Activated CD8-positive, alpha-beta memory T cell treated with anti-CD3 and anti-CD28 coated beads, Interleukin-2, amount 10 ng/mL, durations not matched to agents 7 days and 5 days (primary cell): ENCODE data around the gene STUM. TPM values are rescaled to one million over a fixed set of nuclear protein-coding genes. Genes with fewer than 3 reads are reported as not detected.

Source experiments
- ATAC-seq: fragments of 150-1000 bp; cut with Tn5 transposase; one replicate; pipeline ENCODE4 v1.10.0; 2021; ENCODE audit warnings: moderate library complexity
- CTCF ChIA-PET: fragments of 350-600 bp; sonication (Branson Sonifier 250); formaldehyde crosslinking; loops from one replicate; lab custom pipeline; 2021; ENCODE audit warnings: antibody characterized with exemption; lab: Charles Lee
- DNase-seq: peaks from one replicate; pipeline ENCODE4 v3.0.0-alpha.2; 2020
- H3K27ac Mint-ChIP-seq: one replicate; pipeline ENCODE4 v1.8.0; 2021; ENCODE audit warnings: mild to moderate bottlenecking, mixed read lengths
- H3K27me3 Mint-ChIP-seq: one replicate; pipeline ENCODE4 v1.8.0; 2021; ENCODE audit warnings: mixed read lengths
- H3K36me3 Mint-ChIP-seq: one replicate; pipeline ENCODE4 v1.8.0; 2021; ENCODE audit warnings: mild to moderate bottlenecking, mixed read lengths
- H3K4me1 Mint-ChIP-seq: one replicate; pipeline ENCODE4 v1.8.0; 2021; ENCODE audit warnings: mixed read lengths
- H3K4me3 Mint-ChIP-seq: one replicate; pipeline ENCODE4 v1.8.0; 2021; ENCODE audit warnings: mild to moderate bottlenecking, moderate library complexity, mixed read lengths
- H3K9me3 Mint-ChIP-seq: one replicate; pipeline ENCODE4 v1.8.0; 2022; ENCODE audit warnings: low read depth, mixed read lengths
- total RNA-seq, 2 experiments: library from RNA; stranded (reverse); gene quantifications; one replicate each; pipeline ENCODE4 v1.2.3, GENCODE V29; 2021

The STUM gene
- total RNA-seq, 2 experiments from 2014 or later: not detected

DNA sequence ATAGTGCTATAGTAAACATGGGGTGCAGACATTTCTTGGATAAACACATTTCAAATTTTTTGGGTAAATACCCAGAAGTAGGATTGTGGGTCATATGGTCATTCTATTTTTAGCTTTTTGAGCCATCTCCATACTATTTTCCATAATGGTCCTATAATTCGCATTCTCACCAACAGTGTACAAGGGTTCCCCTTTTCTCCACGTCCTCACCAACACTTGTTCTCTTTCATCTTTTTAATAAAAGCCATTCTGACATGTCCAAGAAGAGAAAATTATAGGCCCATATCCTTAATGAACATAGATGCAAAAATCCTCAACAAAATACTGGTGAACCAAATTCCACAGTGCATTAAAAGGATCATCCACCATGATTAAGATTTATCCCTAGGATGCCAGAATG, 8.9 kb downstream of the STUM start:
- no peaks in the 10 kb centered on the region for H3K36me3 Mint-ChIP-seq
- no peak overlapping the region for H3K4me3 Mint-ChIP-seq
- no peaks in the 10 kb centered on the region for H3K4me1 Mint-ChIP-seq
- no peak for ATAC-seq
- H3K27me3 Mint-ChIP-seq: peaks cover 49% of the 10 kb centered on the region
- no peak for DNase-seq
- CTCF ChIA-PET: no interaction called here
- H3K27ac Mint-ChIP-seq: no peak overlapping the region
- no peaks in the 10 kb centered on the region for H3K9me3 Mint-ChIP-seq

DNA sequence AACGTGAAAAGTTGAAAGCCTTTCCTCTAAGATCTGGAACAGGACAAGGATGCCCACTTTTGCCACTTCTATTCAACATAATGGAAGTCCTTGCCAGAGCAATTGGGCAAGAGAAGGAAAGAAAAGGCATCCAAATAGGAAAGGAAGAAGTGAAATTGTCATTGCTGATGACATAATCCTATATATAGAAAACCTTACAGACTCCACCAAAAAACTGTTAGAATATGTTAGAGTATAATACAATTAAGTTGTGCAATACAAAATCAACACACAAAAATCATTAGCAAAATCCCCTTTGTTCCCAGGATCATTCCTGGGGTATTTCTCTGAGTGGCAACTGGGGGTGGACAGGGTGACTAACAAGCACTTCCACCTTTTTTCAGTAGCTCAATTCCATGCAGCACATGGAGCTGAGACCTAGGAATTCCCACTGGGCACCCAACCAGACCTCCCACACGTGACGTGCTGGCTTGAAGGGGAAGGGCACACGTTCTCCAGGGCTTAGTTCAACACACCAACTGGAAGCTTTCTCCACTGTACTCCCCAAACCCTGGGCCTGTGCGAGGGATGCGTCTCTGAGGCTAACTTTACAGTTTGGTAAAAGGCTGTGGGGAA, 9.6 kb downstream of the STUM start:
- Mint-ChIP-seq H3K4me3 (no peak overlapping the region), H3K9me3 (no peaks in the 10 kb centered on the region), H3K4me1 (no peaks in the 10 kb centered on the region), H3K27ac (no peak overlapping the region), H3K27me3 (peaks cover 41% of the 10 kb centered on the region), H3K36me3 (no peaks in the 10 kb centered on the region)
- no peak for ATAC-seq
- DNase-seq: no peak
- CTCF ChIA-PET: interaction anchor here (0.9 kb wide), 1 partner anchor 11 kb away, joined by 3 read pairs; no protein-coding TSS in a partner anchor

DNA sequence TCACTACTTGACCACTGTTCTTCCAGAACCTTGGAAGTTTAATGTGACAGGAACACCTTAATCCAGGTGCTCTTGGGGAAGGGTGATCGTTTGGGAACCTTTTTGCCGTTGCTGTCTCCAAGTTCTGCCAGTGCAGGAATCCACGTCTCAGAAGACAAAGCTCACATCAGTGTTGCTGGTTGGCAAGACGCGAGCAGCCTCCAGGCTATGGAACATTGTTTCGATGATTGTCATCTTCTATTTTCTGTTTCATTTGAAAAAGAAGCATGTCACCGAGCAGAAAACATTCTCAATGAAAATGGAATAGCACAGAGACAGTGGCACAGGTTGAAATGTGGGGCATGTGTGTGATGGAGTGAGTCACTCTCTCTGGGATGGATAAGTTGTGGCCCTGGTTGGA, 11.7 kb downstream of the STUM start:
- CTCF ChIA-PET: no interaction called here
- Mint-ChIP-seq H3K27me3 (peaks cover 20% of the 10 kb centered on the region), H3K9me3 (no peaks in the 10 kb centered on the region), H3K36me3 (no peaks in the 10 kb centered on the region), H3K27ac (no peak overlapping the region), H3K4me1 (no peaks in the 10 kb centered on the region), H3K4me3 (no peak overlapping the region)
- DNase-seq: no peak
- ATAC-seq: no peak

GRCh38 chr1:226562989-226563388, 14.4 kb downstream of the STUM start:
- Mint-ChIP-seq H3K36me3 (no peaks in the 10 kb centered on the region), H3K9me3 (no peaks in the 10 kb centered on the region), H3K4me3 (no peak overlapping the region), H3K27ac (no peak overlapping the region), H3K4me1 (no peaks in the 10 kb centered on the region), H3K27me3 (peaks cover 11% of the 10 kb centered on the region)
- no peak for ATAC-seq
- CTCF ChIA-PET: no interaction called here
- DNase-seq: no peak

GRCh38 chr1:226563666-226564065, 15.1 kb downstream of the STUM start:
- H3K4me1 Mint-ChIP-seq: no peaks in the 10 kb centered on the region
- peaks cover 11% of the 10 kb centered on the region for H3K27me3 Mint-ChIP-seq

GRCh38 chr1:226565476-226565875, 16.9 kb downstream of the STUM start:
- peaks cover 14% of the 10 kb centered on the region for H3K27me3 Mint-ChIP-seq
- DNase-seq: no peak
- no peaks in the 10 kb centered on the region for H3K36me3 Mint-ChIP-seq
- no peaks in the 10 kb centered on the region for H3K9me3 Mint-ChIP-seq
- CTCF ChIA-PET: no interaction called here
- no peaks in the 10 kb centered on the region for H3K4me1 Mint-ChIP-seq
- H3K4me3 Mint-ChIP-seq: no peak overlapping the region
- no peak overlapping the region for H3K27ac Mint-ChIP-seq
- ATAC-seq: no peak

More at GRCh38 chr1:226563666-226564065, 15.1 kb downstream of the STUM start:
- ATAC-seq: no peak
- Mint-ChIP-seq H3K4me3 (no peak overlapping the region), H3K36me3 (no peaks in the 10 kb centered on the region), H3K27ac (no peak overlapping the region), H3K9me3 (no peaks in the 10 kb centered on the region)
- DNase-seq: no peak
- CTCF ChIA-PET: no interaction called here

- Mint-ChIP-seq H3K27me3 (peaks cover 14% of the 10 kb centered on the region), H3K4me1 (no peaks in the 10 kb centered on the region), H3K9me3 (no peaks in the 10 kb centered on the region), H3K27ac (no peak overlapping the region), H3K36me3 (no peaks in the 10 kb centered on the region), H3K4me3 (no peak overlapping the region)
- CTCF ChIA-PET: no interaction called here
- DNase-seq (no peak), ATAC-seq (no peak)
These were observed 17.7 kb downstream of the STUM start for GRCh38 chr1:226566234-226566633.

- no peak overlapping the region for H3K4me3 Mint-ChIP-seq
- CTCF ChIA-PET: no interaction called here
- no peaks in the 10 kb centered on the region for H3K4me1 Mint-ChIP-seq
- no peaks in the 10 kb centered on the region for H3K36me3 Mint-ChIP-seq
- H3K27me3 Mint-ChIP-seq: peaks cover 14% of the 10 kb centered on the region
- no peak for DNase-seq
- no peaks in the 10 kb centered on the region for H3K9me3 Mint-ChIP-seq
- ATAC-seq: no peak
- no peak overlapping the region for H3K27ac Mint-ChIP-seq
These were observed 18.2 kb downstream of the STUM start for GRCh38 chr1:226566760-226567159.

DNA sequence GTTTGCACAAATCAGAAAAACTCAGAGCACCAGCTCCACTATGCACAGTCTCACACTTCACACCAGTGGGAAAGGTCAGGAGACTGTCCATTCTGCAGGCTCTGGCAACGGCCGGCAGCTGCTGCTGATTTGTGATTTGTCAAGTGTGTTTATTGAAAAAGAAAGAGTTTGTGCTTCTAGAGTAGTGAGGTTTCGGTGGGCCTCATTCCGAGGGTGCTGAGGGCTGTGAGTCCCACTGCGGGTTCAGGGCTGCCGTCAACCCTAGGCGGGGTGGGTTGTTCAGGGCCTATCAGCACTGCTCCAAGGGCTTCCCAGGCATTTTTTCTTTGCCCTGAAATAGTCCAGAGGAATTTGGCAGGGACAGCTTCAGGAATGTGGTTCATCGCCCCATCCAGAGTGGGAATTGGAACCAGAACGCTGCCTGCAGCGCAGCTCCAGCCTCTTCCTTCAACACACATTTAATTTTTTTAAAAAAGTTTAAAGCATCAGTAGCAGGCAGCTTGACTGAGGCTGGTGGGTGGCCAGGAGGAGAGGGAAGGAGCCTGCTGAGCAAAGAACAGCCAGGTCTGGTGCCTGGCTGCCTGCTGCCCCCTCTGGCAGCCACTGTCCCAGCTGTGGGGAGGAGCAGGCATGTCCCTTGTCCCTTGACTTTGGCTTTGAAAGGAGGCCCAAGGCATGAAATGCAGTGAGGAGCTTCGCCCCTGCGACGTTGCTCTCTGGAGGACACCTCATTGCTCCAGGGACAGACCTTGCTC, 19.7 kb downstream of the STUM start:
- no peaks in the 10 kb centered on the region for H3K36me3 Mint-ChIP-seq
- peaks cover 14% of the 10 kb centered on the region for H3K27me3 Mint-ChIP-seq
- no peaks in the 10 kb centered on the region for H3K9me3 Mint-ChIP-seq
- H3K4me3 Mint-ChIP-seq: no peak overlapping the region
- CTCF ChIA-PET: interaction anchor here (0.8 kb wide), 1 partner anchor 443 kb away, joined by 3 read pairs; no protein-coding TSS in a partner anchor
- no peak for DNase-seq
- no peak for ATAC-seq
- no peak overlapping the region for H3K27ac Mint-ChIP-seq
- no peaks in the 10 kb centered on the region for H3K4me1 Mint-ChIP-seq

GRCh38 chr1:226568975-226569741, 20.6 kb downstream of the STUM start:
- no peak for ATAC-seq
- Mint-ChIP-seq H3K9me3 (no peaks in the 10 kb centered on the region), H3K4me1 (no peaks in the 10 kb centered on the region), H3K36me3 (no peaks in the 10 kb centered on the region), H3K27me3 (peaks cover 14% of the 10 kb centered on the region), H3K4me3 (no peak overlapping the region), H3K27ac (no peak overlapping the region)
- CTCF ChIA-PET: interaction anchor here (1.3 kb wide), 1 partner anchor 40 kb away, joined by 4 read pairs; no protein-coding TSS in a partner anchor
- DNase-seq: no peak

DNA sequence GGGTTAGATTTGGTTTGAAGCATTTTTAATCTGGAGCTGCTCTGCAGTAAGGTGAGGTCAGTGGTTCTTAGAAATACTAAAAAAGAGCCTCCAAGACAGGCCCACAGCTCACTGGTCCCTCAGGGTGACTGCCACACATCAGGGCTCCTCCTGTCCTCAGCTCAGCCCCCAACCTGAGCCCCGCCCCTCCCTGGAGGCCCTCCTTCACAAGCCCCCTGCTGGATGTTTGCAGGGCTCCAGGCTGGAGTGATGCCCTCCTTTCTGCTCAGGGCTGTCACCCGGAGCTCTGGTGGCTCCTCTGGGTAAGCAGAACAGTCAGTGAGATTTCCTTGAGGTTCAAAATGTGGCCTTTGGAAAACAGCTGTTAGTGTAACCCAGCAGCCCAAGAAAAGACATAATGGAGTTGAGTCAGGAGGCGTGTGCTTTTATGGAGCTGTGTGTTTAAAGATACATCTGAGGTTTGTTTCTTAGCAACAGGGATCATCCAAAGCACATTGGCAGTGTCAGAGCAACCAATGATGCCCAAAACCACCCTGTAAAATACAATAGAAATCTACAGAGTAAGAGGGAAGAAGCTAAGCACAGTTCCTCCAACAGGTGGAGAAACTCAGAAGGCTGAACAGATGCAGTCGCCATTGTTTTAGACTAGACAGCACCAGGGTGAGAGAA, 21.4 kb downstream of the STUM start:
- no peaks in the 10 kb centered on the region for H3K9me3 Mint-ChIP-seq
- H3K27me3 Mint-ChIP-seq: peaks cover 14% of the 10 kb centered on the region
- H3K4me1 Mint-ChIP-seq: no peaks in the 10 kb centered on the region
- no peaks in the 10 kb centered on the region for H3K36me3 Mint-ChIP-seq
- peak; percentile 58 for ATAC-seq
- no peak overlapping the region for H3K4me3 Mint-ChIP-seq
- peak; percentile 45 for DNase-seq
- CTCF ChIA-PET: interaction anchor here (1.1 to 1.3 kb wide), 2 partner anchors 39 to 112 kb away, joined by 3 to 4 read pairs; no protein-coding TSS in a partner anchor
- H3K27ac Mint-ChIP-seq: no peak overlapping the region

DNA sequence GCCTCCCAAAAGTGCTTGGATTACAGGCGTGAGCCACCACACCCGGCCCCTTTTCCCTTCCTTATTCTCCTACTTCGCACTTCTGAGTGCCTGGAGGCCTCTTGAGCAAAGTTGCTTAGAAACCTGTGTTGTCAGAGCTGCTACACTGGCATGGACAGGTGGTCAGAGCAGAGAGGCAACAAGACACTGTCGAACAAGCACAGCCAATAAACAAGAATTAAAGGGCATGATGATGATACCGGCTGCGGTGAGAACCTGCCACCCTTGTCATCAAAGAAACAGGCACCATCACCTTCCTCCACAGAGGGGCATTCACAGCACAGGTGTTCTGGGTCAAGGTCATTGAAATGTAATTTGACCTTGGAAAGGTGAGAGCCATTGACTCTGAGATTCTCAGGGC, 23.3 kb downstream of the STUM start:
- DNase-seq (no peak), ATAC-seq (no peak)
- Mint-ChIP-seq H3K27me3 (peaks cover 4% of the 10 kb centered on the region), H3K36me3 (no peaks in the 10 kb centered on the region), H3K27ac (no peak overlapping the region), H3K4me3 (no peak overlapping the region), H3K4me1 (no peaks in the 10 kb centered on the region), H3K9me3 (no peaks in the 10 kb centered on the region)
- CTCF ChIA-PET: no interaction called here

- H3K27me3 Mint-ChIP-seq: peaks cover 3% of the 10 kb centered on the region
- CTCF ChIA-PET: no interaction called here
- H3K36me3 Mint-ChIP-seq: no peaks in the 10 kb centered on the region
- H3K27ac Mint-ChIP-seq: no peak overlapping the region
- H3K4me3 Mint-ChIP-seq: no peak overlapping the region
- no peak for ATAC-seq
- DNase-seq: no peak
- H3K9me3 Mint-ChIP-seq: no peaks in the 10 kb centered on the region
- no peaks in the 10 kb centered on the region for H3K4me1 Mint-ChIP-seq
These were observed 23.8 kb downstream of the STUM start for GRCh38 chr1:226572325-226572726.
